ENCODE results near the gene ATP9A. TPM values are rescaled to one million over a fixed set of nuclear protein-coding genes. Genes with fewer than 3 reads are reported as not detected.
"Not testable (repeated sequence)": the region's sequence is repeated elsewhere in the genome, so short reads cannot be mapped to it uniquely, and the experiment has no call there.

The ATP9A gene
- total RNA-seq, 1 donor from 2014 or later, result 48.8 TPM

DNA sequence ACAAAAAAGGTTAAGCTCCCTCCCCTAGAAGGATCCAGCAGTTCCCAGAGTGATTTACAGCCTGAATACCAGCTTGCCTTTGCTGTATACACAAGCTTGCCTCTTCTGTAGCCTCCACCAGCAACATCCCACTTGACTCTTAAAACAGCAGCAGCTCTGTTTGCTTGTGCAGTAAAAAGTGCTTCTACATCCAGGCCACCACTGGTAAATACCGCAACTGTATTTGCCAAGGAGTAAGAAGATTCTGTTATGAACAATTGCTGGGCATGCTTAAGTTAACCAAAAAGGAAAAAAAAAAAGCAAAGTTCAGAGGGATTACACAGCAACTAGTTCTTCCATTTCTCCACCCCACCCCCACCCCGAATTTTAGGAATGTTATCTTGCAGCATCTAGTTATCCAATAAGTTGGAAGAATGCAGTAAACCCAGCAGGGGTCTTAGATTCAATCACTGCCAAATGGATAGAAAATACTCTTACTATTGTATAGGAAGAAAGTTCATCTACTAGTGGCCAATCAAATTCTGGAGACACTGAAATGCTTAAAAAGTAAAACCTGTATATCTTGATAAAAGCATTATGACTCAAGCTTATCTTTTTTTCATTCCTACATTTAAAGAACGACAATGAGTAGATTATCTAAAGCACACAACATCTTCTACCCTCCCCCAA is 29.3 kb upstream of the ATP9A start:
- no peak for DNase-seq (ENCODE audit: extremely low read depth, low read depth, low spot score)

DNA sequence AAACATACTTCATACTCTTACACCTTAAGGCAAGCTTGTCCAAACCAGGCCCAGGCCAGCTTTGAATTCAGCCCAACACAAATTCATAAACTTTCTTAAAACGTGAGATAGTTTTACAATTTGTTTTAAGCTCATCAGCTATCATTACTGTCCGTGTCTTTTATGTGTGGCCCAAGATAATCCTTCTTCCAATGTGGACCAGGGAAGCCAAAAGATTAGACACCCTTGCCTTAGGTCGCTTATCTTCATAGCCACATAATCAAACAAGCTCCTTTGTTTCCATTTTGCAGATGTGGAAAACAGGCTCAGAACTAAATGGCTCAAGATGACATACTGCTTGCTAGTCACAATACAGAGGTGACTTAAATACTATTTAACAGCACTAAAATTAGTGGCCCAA is 28.1 kb upstream of the ATP9A start:
- DNase-seq (ENCODE audit: extremely low read depth, low read depth, low spot score), result no peak

DNA sequence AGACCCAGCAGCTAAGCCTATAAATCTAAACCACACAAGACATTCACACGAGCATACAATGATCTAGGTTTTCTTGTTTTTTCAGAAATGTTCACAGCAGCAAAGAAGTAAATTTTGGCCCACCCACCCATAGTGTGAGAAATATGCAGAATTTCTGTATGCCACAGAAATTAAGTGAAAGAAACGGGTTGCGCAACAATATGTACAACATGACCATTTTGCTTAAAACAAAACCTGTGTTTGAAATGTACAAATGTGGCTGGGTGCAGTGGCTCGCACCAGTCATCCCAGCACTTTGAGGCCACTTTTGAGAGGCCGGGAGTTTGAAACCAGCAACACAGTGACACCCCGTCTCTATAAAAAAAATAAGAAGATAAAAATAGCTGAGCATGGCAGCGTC is 24.8 kb upstream of the ATP9A start:
- no peak for DNase-seq (ENCODE audit: extremely low read depth, low read depth, low spot score)

DNA sequence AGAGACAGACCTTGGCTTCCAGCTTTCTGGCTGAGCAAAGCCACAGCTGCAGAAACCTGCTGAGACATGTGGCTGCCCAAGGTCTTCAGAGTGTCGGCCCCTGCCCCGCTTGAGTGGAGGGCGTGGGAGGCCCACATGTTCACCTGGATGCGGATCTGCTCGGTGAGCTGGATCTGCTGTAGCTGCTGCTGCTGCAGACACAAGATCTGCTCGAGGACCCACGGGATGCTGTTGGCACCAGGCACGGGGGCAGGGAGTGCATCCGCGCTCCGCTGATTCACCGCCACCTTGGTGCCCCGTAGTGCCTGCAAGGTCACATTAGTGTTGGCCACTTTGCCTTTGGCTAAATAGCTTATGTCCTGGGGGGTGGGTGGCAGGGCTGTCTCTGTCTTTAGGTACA is 23.4 kb upstream of the ATP9A start:
- DNase-seq (ENCODE audit: extremely low read depth, low read depth, low spot score), result no peak

DNA sequence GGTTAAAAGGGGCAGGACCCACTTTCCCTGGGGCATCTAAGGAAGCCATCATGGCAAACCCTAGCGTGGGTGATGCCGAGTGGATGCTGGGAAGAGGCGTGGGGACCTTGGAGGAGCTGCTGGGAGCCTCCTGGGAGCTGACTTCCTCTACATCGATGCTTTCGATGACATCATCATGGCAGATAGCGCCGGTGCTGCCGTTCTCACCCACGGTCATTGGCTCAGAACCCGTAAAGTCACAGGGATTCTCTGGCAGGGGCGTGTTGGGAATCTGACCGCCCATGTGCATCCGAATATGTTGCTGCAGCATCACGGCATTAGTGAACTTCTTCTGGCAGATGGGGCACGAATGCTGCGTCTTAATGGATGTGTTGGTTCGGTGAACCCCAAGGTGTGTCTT is 22.1 kb upstream of the ATP9A start:
- DNase-seq (ENCODE audit: extremely low read depth, low read depth, low spot score), result no peak

DNA sequence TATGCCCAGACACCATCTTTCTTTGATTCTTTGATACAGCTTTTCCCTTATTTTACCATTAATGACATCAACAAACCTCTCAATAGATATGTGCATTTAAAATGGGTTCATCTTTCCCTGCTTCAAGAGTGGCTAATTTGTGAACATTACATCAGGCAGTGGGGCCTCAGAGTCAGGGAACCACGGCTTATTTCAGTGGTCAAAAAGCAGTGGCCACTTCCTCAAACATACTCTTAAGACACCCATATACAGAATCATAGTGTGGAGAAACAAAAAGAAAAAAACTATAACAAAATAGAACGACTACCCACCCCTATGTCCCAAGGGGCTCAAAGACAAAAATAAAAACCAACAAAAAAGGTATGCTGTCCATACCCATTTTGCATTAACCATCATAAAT is 21.2 kb upstream of the ATP9A start:
- no peak for DNase-seq (ENCODE audit: extremely low read depth, low read depth, low spot score)

DNA sequence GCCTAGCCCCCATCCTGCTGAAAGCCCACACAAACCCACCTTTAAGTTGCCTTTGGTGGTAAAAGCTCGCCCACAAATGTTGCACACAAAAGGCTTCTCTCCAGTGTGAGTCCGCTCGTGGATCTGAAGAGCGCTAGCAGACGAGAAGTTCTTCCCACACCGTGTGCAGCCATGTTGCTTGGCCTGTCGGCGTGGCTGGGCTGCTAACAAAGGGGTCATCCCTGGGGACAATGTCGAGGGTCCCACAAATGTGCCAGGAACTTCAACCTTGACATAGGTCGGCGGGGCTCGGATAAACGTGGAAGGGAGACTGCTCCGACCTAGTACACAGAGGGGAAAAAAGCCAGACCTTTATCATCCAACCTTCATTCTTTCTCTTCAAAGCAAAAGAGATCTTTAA is 20.6 kb upstream of the ATP9A start:
- DNase-seq (ENCODE audit: extremely low read depth, low read depth, low spot score), result no peak

DNA sequence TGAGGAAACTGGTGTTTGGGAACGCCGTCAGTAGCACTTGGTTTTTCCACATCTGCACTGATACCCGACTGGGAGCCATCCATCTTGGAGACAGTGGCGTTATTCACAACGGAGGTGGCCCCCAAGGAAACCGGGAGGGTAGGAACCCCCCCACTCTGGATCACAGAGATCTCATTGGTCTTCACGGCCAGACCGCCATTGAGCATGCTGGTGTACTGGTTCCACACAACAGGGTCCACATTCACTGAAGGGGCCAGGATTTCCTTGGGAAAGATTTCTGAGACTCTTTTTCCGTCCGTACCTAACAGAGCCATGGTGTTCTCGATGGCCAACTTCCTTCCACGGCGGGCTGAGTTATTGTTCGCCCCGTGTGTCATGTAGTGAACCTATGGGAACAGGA is 16.1 kb upstream of the ATP9A start:
- no peak for DNase-seq (ENCODE audit: extremely low read depth, low read depth, low spot score)

DNA sequence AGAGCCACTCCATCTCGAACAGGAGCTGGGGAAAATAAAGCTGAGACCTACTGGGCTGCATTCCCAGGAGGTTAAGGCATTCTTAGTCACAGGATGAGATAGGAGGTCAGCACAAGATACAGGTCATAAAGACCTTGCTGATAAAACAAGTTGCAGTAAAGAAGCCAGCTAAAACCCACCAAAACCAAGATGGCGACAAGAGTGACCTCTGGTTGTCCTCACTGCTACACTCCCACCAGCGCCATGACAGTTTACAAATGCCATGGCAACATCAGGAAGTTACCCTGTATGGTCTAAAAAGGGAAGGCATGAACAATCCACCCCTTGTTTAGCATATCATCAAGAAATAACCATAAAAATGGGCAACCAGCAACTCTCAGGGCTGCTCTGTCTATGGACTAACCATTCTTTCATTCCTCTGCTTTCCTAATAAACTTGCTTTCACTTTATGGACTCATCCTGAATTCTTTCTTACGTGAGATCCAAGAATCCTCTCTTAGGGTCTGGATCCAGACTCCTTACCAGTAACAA is 10.1 kb upstream of the ATP9A start:
- not testable (repeated sequence) for DNase-seq (ENCODE audit: extremely low read depth, low read depth, low spot score)

DNA sequence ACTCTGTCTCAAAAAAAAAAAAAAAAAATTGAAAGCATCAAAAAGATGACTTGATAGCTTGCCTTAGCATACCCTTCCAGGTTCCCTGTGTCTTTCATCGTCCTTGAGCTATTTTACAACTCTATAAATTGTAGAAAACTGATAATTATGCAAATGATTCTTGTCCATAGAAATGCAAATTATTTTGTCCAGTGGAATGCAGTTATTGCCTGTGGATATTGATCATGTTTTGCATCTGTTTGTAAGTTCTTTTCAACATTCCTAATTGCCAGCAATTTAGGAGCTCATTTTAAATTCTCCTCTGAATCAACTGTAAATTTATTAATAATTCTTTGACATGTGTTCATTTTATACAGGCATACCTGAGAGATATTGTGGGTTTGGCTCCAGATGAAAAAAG is 7.1 kb upstream of the ATP9A start:
- no peak for DNase-seq (ENCODE audit: extremely low read depth, low read depth, low spot score)

DNA sequence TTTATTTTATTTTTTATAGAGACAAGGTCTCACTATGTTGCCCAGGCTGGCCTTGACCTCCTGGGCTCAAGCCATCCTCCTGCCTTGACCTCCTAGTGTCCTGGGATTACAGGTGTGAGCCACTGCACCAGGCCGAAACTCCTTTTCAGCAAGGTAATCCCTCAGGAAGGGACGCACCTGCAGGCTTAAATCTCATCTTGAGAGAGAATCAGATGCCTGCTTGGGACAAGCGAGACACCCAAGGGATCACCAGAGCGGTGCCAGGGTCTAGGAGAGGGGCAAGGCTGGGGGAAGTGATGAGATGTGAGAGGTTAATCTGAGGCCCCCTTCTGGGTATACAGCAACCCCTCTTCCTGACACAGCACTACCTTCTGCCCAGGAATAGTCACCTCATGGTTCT is 4.0 kb upstream of the ATP9A start:
- no peak for DNase-seq (ENCODE audit: extremely low read depth, low read depth, low spot score)

DNA sequence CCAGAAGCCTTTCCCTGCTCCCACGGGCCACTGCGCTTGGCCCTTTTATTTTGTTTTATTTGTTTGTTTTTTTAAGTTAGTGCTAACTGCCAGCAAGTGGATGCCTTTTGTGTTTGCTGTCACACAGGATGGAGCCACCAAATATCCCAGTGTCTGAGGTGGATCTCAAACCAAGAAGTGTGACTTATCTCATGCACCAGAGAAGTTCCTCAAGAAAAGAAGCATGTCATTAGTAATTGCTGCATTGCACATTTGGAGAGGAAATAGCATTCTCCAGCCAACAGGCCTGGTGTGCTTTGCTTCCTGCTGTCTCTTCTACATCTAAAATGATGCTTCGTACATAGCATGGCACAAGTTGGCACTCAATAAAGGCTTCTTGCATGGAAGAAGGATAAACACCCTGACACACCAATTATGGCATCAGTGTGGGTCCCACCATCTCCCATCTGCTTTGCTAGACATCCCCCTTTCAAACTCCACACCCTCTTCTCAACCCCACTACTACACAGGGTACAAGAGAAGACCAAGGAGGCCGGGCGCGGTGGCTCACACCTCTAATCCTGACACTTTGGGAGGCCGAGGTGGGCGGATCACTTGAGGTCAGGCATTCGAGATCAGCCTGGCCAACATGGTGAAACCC is 1.9 kb upstream of the ATP9A start:
- no peak for DNase-seq (ENCODE audit: extremely low read depth, low read depth, low spot score)

DNA sequence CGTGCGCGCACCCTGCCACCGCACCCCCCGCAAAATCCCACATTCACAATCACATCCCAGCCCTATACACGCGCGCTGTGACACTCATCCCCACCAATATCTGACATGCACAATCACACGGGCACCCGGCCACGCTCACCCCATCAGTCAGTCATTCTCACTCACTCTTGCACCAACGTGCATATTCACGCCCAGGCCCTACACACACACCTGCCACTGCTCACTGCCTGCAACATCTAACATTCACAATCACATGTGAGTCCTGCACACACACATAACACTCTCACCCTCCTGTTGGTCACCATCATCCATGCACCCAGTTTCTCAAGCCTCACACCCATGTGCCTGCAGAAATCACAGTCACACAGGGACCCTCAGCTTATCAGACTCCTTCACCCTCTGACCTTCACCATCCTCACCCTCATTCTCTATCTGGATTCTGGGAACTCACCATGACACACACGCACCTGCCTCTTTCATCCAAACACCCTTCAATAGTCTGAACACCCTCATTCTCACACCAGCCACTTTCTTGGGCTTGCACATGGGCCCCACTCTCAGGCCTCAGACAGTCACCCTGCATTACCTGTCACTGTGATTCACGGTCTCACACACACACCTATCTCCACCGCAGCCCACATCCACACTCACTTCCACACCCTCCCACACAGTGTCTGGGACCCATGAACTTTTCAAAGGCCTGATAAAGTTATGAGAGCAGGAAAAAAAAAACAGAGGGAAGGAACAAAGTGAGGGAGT is 748 bp upstream of the ATP9A start:
- no peak for DNase-seq (ENCODE audit: extremely low read depth, low read depth, low spot score)

DNA sequence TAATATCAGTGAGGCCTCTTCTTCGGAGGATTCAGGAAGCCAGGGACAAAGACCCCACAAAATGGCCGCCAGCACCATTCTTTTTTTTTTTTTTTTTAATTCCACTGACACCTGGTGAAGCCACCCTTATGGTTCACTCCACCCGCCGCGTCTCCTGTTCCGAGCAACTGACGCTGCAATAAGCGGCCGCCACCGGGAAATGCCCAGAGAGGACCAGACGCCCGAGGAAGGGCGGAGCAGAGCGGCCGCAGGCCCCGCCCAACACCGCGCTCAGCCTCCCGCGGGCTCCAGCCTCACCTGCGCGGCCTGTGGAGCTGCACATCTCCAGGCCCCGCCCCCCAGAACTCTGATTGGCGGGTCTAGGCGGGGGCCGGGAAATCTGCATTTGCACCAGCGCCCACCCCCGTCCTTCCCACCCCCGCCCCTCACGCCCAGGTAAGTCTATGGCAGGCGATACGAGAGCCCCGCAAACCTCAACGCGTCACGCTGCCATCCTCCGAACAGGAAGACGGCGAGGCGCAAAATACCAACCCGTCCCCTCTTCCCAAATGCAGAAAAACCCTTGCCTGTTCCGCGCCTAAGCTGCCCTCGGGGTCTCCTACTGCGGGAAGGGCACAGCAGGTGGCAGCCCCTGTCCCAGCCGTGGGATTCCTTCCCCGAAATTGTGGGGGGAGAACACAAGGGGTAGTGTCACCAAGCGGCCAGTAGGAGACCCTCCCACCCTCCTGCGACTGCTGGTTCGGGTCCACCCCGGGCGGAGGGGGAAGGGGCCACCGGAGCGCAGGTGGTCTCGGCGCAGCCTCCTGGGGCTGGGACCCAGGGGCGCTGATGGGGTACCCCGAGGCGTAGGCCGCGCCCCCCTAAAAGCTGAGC is 960 bp downstream of the ATP9A start:
- no peak for DNase-seq (ENCODE audit: extremely low read depth, low read depth, low spot score)

DNA sequence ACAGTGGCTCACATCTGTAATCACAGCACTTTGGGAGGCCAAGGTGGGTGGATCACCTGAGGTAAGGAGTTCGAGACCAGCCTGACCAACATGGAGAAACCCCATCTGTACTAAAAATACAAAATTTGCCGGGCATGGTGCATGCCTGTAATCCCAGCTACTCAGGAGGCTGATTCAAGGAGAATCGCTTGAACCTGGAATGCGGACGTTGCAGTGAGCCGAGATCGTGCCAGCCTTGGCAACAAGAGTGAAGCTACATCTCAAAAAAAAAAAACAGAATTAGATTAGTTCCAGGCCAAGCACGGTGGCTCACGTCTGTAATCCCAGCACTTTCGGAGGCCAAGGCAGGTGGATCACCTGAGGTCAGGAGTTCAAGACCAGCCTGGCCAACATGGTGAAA is 2.8 kb downstream of the ATP9A start:
- DNase-seq (ENCODE audit: extremely low read depth, low read depth, low spot score), result not testable (repeated sequence)

DNA sequence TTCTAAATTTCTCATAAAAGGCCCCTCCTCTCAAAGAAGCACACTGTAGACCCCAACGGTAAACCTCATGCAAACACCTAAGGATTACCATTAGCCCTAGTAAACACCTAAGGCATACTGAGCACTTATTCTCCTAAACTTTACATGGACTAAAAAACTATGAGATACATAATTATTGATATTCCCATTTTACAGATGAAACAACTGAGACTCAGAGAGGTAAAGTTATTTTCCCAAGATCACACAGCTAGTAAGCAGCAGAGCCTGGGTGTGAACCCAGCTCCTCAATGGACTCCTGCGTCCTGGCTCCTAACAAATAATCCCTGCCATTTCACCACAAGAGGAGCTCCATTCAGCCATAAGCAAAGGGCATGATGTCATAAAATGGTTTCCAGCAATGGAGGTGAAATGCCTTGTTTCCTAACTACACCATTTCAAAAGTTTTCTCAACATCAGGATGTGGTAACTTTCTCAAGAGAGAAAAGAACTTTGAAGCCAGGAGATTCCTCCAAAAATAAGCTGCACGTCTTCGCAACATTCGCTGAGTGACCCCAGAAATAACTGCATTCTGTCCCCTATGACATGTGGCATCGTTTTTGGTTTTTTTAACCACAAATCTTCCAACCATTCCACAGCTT is 4.1 kb downstream of the ATP9A start:
- no peak for DNase-seq (ENCODE audit: extremely low read depth, low read depth, low spot score)

DNA sequence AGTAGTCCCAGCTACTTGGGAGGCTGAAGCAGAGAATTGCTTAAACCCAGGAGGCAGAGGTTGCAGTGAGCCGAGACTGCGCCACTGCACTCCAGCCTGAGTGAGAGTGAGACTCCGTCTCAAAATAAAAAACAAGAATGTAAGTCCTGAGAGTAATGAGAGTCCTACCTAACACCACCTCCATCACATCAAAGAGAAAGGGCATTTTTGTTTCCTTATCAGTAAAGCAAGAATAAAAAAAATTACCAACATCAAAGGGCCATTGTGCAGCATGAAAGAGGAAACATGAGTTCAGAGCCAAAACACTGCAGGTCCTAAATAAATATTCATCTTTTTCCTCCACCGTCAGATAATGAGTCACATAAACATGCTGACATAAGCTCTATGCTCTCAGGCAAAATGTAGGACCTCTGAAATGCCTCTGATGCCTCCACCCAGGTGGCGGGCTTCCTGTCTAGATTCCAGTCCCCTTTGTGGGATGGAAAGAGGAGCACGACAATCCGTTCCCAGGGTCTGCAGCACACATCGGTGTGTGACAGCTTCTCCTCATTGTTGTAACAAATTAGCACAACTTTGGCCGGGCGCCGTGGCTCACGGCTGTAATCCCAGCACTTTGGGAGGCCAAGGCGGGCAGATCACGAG is 7.2 kb downstream of the ATP9A start:
- no peak for DNase-seq (ENCODE audit: extremely low read depth, low read depth, low spot score)

DNA sequence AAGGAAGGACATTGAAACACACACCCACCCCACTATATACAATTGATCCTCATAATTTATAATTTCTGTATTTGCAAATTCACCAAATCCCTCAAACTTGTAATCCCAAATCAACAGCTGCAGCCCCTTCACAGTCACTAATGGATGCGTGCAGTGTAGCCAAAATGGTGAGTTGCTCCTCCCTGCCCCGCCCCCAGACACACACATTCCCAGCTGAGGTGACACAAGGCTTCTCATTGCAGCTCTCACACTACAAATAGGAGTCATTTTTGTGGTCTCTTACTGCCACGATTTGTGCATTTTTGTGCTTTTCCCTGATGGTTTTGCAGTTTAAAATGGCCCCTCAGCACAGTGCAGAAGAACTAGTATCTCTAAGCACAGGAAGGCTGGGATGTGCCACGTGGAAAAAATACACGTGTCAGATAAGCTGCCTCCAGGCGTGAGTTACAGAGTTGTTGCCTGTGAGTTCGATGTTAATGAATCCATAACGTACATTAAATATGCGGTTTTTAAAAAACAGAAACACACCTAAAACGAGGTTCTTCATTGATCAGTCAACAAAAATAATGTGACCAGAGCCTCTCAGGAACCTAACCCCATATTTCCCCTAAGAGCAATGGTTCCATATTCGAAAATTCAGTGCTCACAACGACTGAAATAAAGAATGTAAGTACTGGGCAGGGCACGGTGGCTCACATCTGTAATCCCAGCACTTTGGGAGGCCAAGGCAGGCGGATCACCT is 8.2 kb downstream of the ATP9A start:
- DNase-seq (ENCODE audit: extremely low read depth, low read depth, low spot score), result no peak

DNA sequence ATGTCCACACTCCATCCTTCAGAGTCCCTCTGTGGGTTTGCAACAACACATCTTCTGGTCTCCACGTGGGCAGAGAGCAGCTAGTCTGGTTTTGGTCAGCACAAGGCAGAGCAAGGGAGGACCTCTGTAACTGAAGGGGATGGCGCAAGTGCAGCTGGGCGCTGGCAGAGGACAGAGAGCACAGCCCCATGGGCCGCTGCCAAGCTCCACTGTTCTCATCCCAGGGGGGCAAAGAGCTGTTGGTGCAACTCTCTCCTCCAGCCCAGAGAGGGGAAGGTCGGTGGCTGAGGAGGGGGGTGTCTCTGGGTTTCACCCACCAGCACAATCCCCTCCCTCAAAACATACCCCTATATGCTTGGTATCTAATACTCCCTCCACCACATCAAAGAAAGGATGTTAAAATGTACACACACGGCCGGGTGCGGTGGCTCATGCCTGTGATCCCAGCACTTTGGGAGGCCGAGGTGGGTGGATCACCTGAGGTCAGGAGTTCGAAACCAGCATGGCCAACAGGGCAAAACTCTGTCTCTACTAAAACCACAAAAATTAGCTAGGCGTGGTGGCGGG is 9.1 kb downstream of the ATP9A start:
- no peak for DNase-seq (ENCODE audit: extremely low read depth, low read depth, low spot score)
